GM15510 (cell line): ENCODE results near the gene USP10.

Source experiments
- POLR2A ChIP-seq: IDR thresholded peaks from 3 replicates; pipeline ENCODE4 v1.6.1; 2011; ENCODE audit warnings: borderline replicate concordance; ENCODE audit not compliant: insufficient read length; ENCODE audit errors: extremely low read depth

USP10 gene

GRCh38 chr16:84785843-84786581 lies 86.2 kb downstream of the USP10 start:
- TF ChIP-seq POLR2A, result no peak

- no peak for TF ChIP-seq POLR2A
Observed at GRCh38 chr16:84786605-84787262, 86.9 kb downstream of the USP10 start.

GRCh38 chr16:84787263-84787622 lies 87.4 kb downstream of the USP10 start:
- no peak for TF ChIP-seq POLR2A

DNA sequence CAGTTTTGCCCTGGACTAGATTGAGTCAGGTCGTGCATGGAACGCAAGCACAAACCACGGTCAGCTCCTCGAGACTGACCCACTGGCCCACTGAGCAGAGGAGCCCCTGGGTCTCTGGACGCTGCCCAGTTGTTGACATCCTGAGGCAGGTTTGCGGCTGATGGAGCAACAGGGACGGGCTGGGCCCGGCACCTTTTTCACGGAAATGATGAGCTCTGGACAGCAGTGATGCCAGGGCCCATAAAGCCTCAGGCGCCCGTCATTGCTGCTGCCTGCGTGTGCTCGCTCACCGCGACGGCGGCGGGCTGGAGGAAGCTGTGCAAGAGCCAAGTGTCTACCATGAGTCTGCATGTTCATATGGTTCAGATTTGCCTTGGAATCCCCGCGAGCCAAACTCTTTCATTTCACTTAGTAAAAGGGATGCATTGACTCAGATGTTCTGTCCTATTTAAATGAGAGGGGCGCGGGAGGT lies 89.2 kb downstream of the USP10 start:
- TF ChIP-seq POLR2A, result no peak

DNA sequence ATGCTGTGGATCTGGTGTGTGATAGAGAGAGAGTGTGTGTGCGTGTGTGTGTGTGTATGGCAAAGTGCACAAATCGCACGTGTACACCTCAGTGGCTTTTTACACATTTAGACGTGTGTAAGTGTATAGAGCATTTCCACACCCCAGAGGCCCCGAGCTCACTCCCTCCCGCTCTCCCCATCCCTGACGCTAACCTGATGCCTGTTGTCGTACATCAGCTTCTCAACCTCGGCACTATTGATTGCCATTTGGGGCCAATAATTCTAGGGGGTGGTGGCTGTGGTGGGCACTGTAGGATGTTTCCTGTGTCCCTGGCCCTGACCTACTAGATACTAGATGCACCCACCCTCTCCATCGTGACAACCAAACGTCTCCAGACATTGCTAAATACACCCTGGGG lies 89.6 kb downstream of the USP10 start:
- no peak for TF ChIP-seq POLR2A

DNA sequence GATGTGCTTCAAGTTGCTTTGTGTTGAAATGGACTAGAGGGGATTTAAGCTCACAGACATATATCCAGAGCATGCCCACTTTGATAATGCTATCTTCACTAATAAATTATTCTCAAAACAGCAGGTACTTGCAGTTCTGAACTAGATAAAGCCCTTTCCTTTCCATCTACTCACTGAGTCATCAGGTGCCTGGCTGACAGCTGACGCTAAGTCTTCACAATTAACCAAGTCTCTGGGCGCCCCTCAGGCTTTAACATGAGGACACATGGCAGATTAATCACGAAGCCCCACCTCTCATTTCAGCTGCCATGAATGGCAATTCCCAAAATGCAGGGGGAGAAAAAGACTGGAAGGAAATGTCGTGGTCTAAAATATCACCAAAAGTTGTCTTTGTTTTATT lies 90.5 kb downstream of the USP10 start:
- no peak for TF ChIP-seq POLR2A

DNA sequence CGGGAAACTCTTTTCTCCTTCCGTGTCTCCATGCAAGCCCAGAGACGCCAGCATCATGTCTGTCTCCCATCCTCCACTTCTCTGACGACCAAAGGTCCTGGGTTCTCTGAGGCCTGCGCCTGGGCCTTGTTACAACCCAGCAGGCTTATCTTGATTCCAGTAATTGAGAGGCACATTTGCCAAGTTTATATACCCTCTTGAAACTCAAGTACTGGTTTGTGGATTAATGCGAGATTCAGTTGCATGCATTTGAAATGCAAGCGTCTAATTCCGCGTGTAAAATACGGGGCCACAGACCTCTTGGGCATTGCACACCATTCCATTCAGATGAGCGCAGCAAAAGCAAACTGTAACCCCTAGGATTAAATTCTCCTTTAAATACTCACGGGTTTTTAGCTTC lies 91.3 kb downstream of the USP10 start:
- no peak for TF ChIP-seq POLR2A

DNA sequence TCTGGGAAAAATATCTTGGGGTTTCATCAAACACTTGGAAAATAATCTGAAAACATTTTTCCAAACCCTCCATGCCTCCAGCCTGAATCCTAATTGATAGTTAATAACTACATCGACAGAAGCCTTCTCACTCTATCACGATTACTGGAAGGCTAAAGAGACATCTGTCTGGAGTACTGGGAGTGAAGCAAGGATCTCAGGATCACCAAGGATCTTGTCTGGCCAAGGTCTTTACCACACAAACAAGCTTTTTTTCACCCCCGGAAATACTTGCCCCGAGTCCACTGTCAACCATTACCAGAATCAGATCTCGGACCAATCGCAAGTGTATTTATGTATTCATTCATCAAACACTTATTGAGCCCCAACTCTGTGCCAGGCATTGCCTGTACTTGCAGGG lies 91.7 kb downstream of the USP10 start:
- TF ChIP-seq POLR2A, result no peak

GRCh38 chr16:84794186-84794585 lies 94.4 kb downstream of the USP10 start:
- TF ChIP-seq POLR2A, result no peak

- TF ChIP-seq POLR2A, result no peak
Observed at GRCh38 chr16:84794626-84795025, 94.8 kb downstream of the USP10 start.

DNA sequence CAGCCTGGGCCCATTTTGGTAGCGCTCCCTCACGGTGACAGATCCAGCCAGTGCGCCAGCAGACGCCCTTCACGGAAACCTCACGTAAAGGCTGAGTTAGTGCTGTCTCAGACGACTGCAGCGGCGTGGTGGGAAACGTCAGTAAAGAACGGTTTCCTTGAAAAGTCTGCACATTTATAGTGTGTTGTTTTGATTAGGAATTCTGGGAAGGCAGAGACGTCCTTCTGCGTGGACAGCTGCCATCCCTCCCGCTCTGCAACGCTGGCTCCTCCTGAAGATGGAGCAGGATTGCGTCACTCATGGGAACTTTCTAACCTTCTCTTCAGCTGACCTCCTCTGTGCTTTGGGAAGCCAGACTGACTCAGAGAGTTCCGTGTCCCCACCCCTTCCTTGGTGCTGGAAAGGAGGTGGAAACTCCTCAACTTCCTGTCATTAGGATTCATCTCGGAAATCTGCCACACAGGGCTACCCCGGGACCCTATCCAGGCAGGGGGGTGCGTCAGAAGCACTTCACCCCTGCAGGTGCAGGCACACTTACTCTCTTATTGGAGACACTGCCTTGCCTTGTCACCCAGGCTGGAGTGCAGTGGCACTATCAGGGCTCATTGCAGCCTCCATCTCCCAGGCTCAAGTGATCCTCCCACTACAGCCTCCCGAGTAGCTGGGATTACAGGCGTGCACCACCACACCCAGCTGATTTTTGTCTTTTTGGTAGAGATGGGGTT lies 95.7 kb downstream of the USP10 start:
- no peak for TF ChIP-seq POLR2A

DNA sequence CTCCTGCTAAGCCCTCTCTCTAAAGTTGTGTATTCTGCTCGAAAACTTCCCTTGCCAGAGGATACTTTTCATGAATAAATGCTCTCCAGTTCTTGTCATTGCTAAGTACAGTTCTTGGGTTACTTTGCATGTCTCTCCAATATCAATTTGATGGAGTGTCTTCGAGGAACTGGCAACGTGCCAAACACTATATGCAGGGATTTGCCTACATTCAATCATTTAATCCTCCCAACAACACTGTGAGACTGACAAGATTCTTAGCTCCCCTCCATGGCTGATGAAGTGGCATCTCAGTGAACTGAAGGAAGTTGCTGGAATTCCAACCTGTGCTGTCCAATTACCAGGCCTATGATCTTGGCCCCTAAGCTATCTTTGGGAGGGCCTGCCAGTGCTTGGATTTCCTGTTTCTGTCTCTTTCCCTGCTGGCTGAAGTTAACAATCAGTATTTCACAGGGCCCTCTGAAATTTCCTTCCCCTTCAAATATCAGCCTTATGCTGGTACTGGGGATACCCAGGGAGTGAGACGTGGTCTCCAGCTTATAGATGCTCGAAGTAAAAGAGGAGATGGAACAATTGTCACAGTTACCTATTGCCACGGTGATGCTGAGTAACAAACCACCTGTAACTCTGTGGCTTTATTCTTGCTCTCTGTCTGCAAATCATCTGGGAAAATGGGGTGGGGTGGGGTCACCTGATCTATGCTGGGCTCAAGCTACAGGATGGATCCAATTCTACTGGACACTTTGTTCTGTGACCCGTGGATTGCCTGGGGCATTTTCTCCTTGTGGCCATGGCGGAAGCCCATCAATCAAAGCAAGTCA lies 100.6 kb downstream of the USP10 start:
- TF ChIP-seq POLR2A, result no peak

DNA sequence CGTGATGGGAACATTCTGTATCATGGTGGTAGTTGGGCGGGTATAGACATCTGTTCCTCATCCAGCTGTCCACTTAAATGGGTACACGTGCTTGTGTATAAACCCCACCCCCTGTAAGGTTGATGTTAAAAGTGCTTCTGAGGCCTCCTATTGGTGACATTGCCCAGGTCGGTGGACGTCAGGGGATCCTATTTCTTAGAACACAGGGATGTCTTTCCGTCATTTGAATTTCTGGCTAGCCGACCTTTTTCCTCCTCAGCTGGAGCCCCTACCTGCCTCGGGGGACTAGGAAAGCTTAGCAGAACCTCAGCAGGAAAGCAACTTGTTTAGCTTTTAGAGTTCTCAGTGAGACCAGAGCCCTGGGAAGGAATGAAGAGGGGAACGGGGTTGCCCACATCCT lies 103.3 kb downstream of the USP10 start:
- no peak for TF ChIP-seq POLR2A

- no peak for TF ChIP-seq POLR2A
Observed at GRCh38 chr16:84804326-84804725, 104.5 kb downstream of the USP10 start.

GRCh38 chr16:84806256-84806889 lies 106.6 kb downstream of the USP10 start:
- TF ChIP-seq POLR2A, result no peak

DNA sequence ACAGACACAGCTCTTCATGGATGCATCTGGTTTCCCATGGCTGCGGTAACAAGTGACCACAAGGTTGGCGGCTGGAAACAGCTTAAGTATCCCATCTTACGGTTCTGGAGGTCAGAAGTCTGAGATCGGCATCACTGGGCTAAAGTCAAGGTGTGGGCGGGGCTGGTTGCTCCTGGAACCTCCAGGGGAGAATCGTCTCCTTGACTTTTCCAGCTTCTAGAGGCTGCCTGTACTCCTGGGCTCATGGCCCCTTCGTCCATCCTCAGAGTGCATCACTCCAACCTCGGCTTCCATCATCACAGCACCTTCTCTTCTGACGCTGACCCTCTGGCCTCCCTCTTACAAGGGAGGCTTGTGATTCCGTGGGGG lies 107.1 kb downstream of the USP10 start:
- TF ChIP-seq POLR2A, result no peak
